ENCODE data around the gene SLC50A1. TPM values are rescaled to one million over a fixed set of nuclear protein-coding genes. Genes with fewer than 3 reads are reported as not detected.

Gene SLC50A1
- total and polyA plus RNA-seq, 4 donors: 12.7 to 23.3 (median 18.2) TPM

- peak; percentile 81 for TF ChIP-seq RXRA (IDR thresholded peaks at IDR 0.05)
- TF ChIP-seq YY1 (IDR thresholded peaks at IDR 0.05): peak; percentile 53
- TF ChIP-seq FOXA1 (IDR thresholded peaks at IDR 0.05): no peak
- peak; percentile 70 for TF ChIP-seq SP1 (IDR thresholded peaks at IDR 0.05)
- TF ChIP-seq ATF3 (IDR thresholded peaks at IDR 0.05): no peak
- TF ChIP-seq ZBTB33 (IDR thresholded peaks at IDR 0.05): no peak
- TF ChIP-seq EGR1 (IDR thresholded peaks at IDR 0.05; ENCODE audit: low read depth in 2 of 2): no peak
- TF ChIP-seq CTCF (IDR thresholded peaks at IDR 0.05; ENCODE audit: low read depth, low read length, missing input control): no peak
- TF ChIP-seq TAF1 (conservative IDR thresholded peaks at IDR 0.05): no peak
- TF ChIP-seq REST (IDR thresholded peaks at IDR 0.05): peak; percentile 86
- TF ChIP-seq HNF4A (conservative IDR thresholded peaks at IDR 0.05): peak; percentile 67 to 69
- no peak for TF ChIP-seq RAD21 (IDR thresholded peaks at IDR 0.05)
- no peak for TF ChIP-seq FOXA2 (IDR thresholded peaks at IDR 0.05)
- no peak for TF ChIP-seq HNF4G (IDR thresholded peaks at IDR 0.05)
- peak; percentile 26 to 35 for TF ChIP-seq JUND (IDR thresholded peaks at IDR 0.05)
- no peak for TF ChIP-seq NR2F2 (IDR thresholded peaks at IDR 0.05)
- no peak for TF ChIP-seq GABPA (IDR thresholded peaks at IDR 0.05 in 1 of 2, conservative IDR thresholded peaks at IDR 0.05 in 1 of 2)
- peak; percentile 24 for TF ChIP-seq MAX (IDR thresholded peaks at IDR 0.05)
- Histone ChIP-seq H3K36me3 (ENCODE audit: control insufficient read depth in 4 of 4, insufficient read depth in 3 of 4, low read depth in 1 of 4, low read length in 3 of 4) (no peaks in the 10 kb centered on the region), H3K4me3 (ENCODE audit: low read depth in 1 of 3, low read length in 3 of 3) (no peak overlapping the region), H3K9ac (ENCODE audit: low read depth in 1 of 2, low read length in 2 of 2) (no peak overlapping the region), H3K9me3 (ENCODE audit: control insufficient read depth in 4 of 4, low read length in 3 of 4) (no peaks in the 10 kb centered on the region), H3K4me1 (ENCODE audit: control insufficient read depth in 4 of 4, insufficient read depth in 4 of 4, low read length in 3 of 4) (peaks cover 3 to 44% (median 14%) of the 10 kb centered on the region in 4 donors), H3K27me3 (ENCODE audit: control insufficient read depth in 4 of 4, insufficient read depth in 4 of 4, low read length in 3 of 4) (no peaks in the 10 kb centered on the region), H3K27ac (ENCODE audit: low read depth in 1 of 2, low read length in 2 of 2) (peak overlapping the region; percentile 95 to 100)
- WGBS: 45% methylated on average over 9 of the region's 9 CpGs
- DNase-seq (ENCODE audit: low spot score): no peak
These were observed 32.3 kb upstream of the SLC50A1 start for GRCh38 chr1:155103325-155103724.

All from liver (tissue), 9 donors.